ENCODE results near the gene NOBOX.

GRCh38 chr7:144437370-144438191, 34.1 kb upstream of the NOBOX start:
- peak; percentile 61 for TF ChIP-seq CTCF (IDR thresholded peaks at IDR 0.05)
- TF ChIP-seq EZH2 (IDR thresholded peaks at IDR 0.05; ENCODE audit: borderline replicate concordance, insufficient read depth, low read depth, low read length, poor library complexity, severe bottlenecking), result no peak

All from B cell (primary cell).